Esophagus muscularis mucosa (tissue), 4 donors: ENCODE data around the gene KLHL8. TPM values are rescaled to one million over a fixed set of nuclear protein-coding genes. Genes with fewer than 3 reads are reported as not detected.
A peak's percentile ranks its signal among the peaks of the same experiment; 100 is the strongest.

Experiments
- DNase-seq: peaks from one replicate; pipeline ENCODE4 v3.0.0-alpha.2; 2017; ENCODE audit errors: extremely low spot score
- H3K27ac ChIP-seq, 4 donors: fragments of 200-600 bp; sonication (generic); replicated peaks in 1 of 4; 1 replicate in 3 of 4; 2 replicates in 1 of 4; pipeline ENCODE4 v1.5.1; 2016 to 2019; ENCODE audit warnings: mild to moderate bottlenecking in 1 of 4
- H3K27me3 ChIP-seq, 4 donors: fragments of 200-600 bp; sonication (generic); one replicate each; pipeline versions ENCODE4 v1.5.1 to v1.6.0; 2016 to 2019
- H3K36me3 ChIP-seq, 4 donors: fragments of 200-600 bp; sonication (generic); one replicate each; pipeline ENCODE4 v1.5.1; 2016 to 2019
- H3K4me1 ChIP-seq, 4 donors: fragments of 200-600 bp; sonication (generic); one replicate each; pipeline ENCODE4 v1.5.1; 2016 to 2019
- H3K4me3 ChIP-seq, 4 donors: fragments of 200-600 bp; sonication (generic); 1 replicate in 2 of 4; 2 replicates in 2 of 4; pipeline ENCODE4 v1.5.1; 2016 to 2019; ENCODE audit warnings: mild to moderate bottlenecking in 4 of 4, moderate library complexity in 1 of 4
- H3K9me3 ChIP-seq, 4 donors: fragments of 200-600 bp; sonication (generic); 1 replicate in 3 of 4; 2 replicates in 1 of 4; pipeline ENCODE4 v1.5.1; 2016 to 2019
- EP300 ChIP-seq: sonication (generic); formaldehyde crosslinking; IDR thresholded peaks from one replicate; pipeline ENCODE4 v1.6.1; 2017; ENCODE audit warnings: antibody characterized with exemption
- POLR2A ChIP-seq: fragments of 450-650 bp; IDR thresholded peaks from one replicate; pipeline ENCODE4 v1.6.1; 2017; ENCODE audit warnings: antibody characterized with exemption, moderate library complexity, mild to moderate bottlenecking, low read depth
- POLR2AphosphoS5 ChIP-seq, 2 donors: sonication (generic); formaldehyde crosslinking; IDR thresholded peaks; one replicate each; pipeline ENCODE4 v1.6.1; 2017; ENCODE audit warnings: antibody characterized with exemption in 2 of 2
- WGBS: methylation state at CpG from one replicate; pipeline ENCODE4 v1.1.5; 2018; 5-methylcytosine and 5-hydroxymethylcytosine counted together
- intact Hi-C: fragments of 100-400 bp; cut with DNase I; formaldehyde crosslinking; loops from one replicate; pipeline ENCODE4 v1.15.1; 2023
- total RNA-seq, 4 donors: library from RNA; depleted of rRNA; stranded (reverse); fragments of >200 nt; gene quantifications; one replicate each; pipeline versions ENCODE4 v1.1.0 to v1.2.1, GENCODE V29; 2016
- TF ChIP-seq, protein P1 (sequence below), 3 experiments: fragments of 200-600 bp in 2 of 3; fragments of 450-650 bp in 1 of 3; sonication (generic) in 2 of 3; IDR thresholded peaks; one replicate each; pipeline ENCODE4 v1.5.1; 2017 to 2019; ENCODE audit warnings: antibody characterized with exemption in 3 of 3, mild to moderate bottlenecking in 2 of 3, moderate library complexity in 1 of 3

The KLHL8 gene
- total RNA-seq, 4 donors from 2014 or later, result 7.6 to 18.7 (median 11.7) TPM

DNA sequence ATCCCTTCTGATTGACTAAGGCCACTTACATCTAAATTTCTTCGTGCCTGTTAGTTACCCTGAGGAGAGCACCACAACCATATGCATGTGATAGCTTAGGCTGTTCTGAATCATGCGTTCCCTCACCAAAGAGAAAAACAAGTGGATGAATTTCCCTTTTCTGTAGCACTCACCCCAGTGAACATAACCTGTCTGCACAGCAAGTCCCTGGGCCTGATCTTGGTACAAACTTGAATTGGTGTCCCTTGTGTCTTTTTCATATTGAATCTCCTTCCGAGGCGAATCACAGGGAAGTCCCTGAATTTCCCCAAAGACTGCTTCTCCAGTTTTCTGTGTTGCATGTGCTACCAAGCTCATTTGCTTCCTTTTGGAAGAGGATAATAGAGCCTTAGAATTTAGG is 100.4 kb downstream of the KLHL8 start:
- H3K27ac ChIP-seq, result peak overlapping the region; percentile 82 to 89 (median 86)
- DNase-seq, result no peak
- H3K27me3 ChIP-seq, result no peaks in the 10 kb centered on the region
- H3K4me1 ChIP-seq, result peaks cover 55 to 87% (median 81%) of the 10 kb centered on the region in 4 donors
- no peak for TF ChIP-seq EP300
- TF ChIP-seq POLR2AphosphoS5 (IDR thresholded peaks at IDR 0.05), result no peak
- TF ChIP-seq, protein P1, sequence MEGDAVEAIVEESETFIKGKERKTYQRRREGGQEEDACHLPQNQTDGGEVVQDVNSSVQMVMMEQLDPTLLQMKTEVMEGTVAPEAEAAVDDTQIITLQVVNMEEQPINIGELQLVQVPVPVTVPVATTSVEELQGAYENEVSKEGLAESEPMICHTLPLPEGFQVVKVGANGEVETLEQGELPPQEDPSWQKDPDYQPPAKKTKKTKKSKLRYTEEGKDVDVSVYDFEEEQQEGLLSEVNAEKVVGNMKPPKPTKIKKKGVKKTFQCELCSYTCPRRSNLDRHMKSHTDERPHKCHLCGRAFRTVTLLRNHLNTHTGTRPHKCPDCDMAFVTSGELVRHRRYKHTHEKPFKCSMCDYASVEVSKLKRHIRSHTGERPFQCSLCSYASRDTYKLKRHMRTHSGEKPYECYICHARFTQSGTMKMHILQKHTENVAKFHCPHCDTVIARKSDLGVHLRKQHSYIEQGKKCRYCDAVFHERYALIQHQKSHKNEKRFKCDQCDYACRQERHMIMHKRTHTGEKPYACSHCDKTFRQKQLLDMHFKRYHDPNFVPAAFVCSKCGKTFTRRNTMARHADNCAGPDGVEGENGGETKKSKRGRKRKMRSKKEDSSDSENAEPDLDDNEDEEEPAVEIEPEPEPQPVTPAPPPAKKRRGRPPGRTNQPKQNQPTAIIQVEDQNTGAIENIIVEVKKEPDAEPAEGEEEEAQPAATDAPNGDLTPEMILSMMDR (IDR thresholded peaks at IDR 0.05), result no peak
- no peak for TF ChIP-seq POLR2A
- WGBS, result 51% methylated on average over 4 of the region's 4 CpGs
- H3K9me3 ChIP-seq, result no peaks in the 10 kb centered on the region
- H3K36me3 ChIP-seq, result peaks cover 7 to 62% (median 26%) of the 10 kb centered on the region in 4 donors
- H3K4me3 ChIP-seq, result peak overlapping the region; percentile 38 to 48 (median 46)
- intact Hi-C loops, result loop anchor here (10.0 kb wide), 1 partner anchor 195 kb away; no protein-coding TSS in a partner anchor

DNA sequence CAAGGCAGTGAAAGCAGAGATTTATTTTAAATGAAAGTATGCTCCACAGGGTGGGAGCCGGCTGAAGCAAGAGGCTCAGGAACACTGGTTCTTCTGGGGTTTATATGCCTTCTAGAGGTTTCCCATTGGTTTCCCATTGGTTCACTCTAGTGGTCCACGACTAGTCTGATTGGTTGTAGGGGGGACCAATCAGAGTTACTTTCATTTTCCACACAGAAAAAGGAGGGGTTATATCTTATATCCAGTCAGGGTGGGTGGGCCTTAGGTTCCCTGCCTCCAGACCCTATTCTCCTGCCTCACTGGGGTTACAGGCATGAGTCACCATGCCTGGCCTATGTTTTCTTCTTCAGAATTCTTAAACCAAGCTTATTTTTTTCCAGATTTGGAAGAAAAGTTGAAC is 101.6 kb downstream of the KLHL8 start:
- H3K27ac ChIP-seq, result peak overlapping the region; percentile 82 to 89 (median 86)
- peaks cover 55 to 86% (median 80%) of the 10 kb centered on the region in 4 donors for H3K4me1 ChIP-seq
- H3K36me3 ChIP-seq, result peaks cover 15 to 69% (median 33%) of the 10 kb centered on the region in 4 donors
- no peaks in the 10 kb centered on the region for H3K9me3 ChIP-seq
- H3K4me3 ChIP-seq, result no peak overlapping the region
- intact Hi-C loops, result no loop called here
- DNase-seq, result no peak
- 91% methylated on average over 2 of the region's 2 CpGs for WGBS
- no peaks in the 10 kb centered on the region for H3K27me3 ChIP-seq
- TF ChIP-seq EP300 (no peak), POLR2AphosphoS5 (IDR thresholded peaks at IDR 0.05) (no peak), POLR2A (no peak)
- TF ChIP-seq, protein P1 (IDR thresholded peaks at IDR 0.05), result no peak

DNA sequence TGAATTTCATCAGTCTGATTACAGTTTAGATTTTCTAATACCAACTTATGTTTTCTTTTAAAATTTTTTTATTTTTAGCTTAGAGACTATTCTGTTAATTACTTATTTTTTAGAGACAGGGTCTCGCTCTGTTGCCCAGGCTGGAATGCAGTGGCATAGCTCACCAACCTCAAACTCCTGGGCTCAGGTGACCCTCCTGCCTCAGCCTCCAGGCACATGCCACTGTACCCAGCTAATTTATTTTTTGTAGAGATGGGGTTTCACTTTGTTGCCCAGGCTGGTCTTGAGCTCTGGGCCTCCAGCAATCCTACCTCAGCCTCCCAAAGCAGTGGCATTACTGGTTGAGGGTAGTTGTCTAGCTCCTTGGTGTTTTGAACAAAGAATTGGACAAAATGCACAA is 102.0 kb downstream of the KLHL8 start:
- Histone ChIP-seq H3K9me3 (no peaks in the 10 kb centered on the region), H3K36me3 (peaks cover 15 to 71% (median 34%) of the 10 kb centered on the region in 4 donors), H3K27ac (peak overlapping the region; percentile 82 to 89 (median 86))

DNA sequence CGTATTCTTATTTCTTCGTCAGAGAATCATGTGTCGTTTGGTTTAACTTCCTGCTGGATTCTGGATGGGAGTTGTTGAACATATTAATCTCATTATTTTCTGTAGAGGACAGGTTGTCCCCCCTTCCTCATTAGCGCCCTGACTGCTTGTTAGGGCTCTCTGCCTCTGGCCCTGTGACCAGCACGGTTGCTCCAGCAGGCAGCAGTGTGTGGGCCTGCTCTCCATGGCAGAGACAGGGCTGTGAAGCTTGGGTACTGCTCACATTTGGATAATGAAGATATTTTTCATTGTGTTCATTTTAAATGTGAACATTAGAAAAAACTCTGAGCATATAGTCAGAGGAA is 102.7 kb downstream of the KLHL8 start:
- no peak for DNase-seq
- 60% methylated on average over 5 of the region's 5 CpGs for WGBS
- intact Hi-C loops, result no loop called here
- no peaks in the 10 kb centered on the region for H3K27me3 ChIP-seq
- peak overlapping the region; percentile 82 to 89 (median 86) for H3K27ac ChIP-seq
- no peak overlapping the region for H3K4me3 ChIP-seq
- H3K4me1 ChIP-seq, result peaks cover 49 to 75% (median 70%) of the 10 kb centered on the region in 4 donors
- no peaks in the 10 kb centered on the region for H3K9me3 ChIP-seq
- TF ChIP-seq POLR2AphosphoS5 (IDR thresholded peaks at IDR 0.05) (peak in 1 of 2 donors; percentile 7), EP300 (no peak)
- H3K36me3 ChIP-seq, result peaks cover 15 to 74% (median 38%) of the 10 kb centered on the region in 4 donors

More for the DNA sequence above, 102.0 kb downstream of the KLHL8 start:
- H3K4me3 ChIP-seq, result no peak overlapping the region
- H3K4me1 ChIP-seq, result peaks cover 53 to 82% (median 78%) of the 10 kb centered on the region in 4 donors
- intact Hi-C loops, result no loop called here
- H3K27me3 ChIP-seq, result no peaks in the 10 kb centered on the region
- TF ChIP-seq, protein P1 (IDR thresholded peaks at IDR 0.05), result no peak
- TF ChIP-seq POLR2A, result no peak
- no peak for TF ChIP-seq EP300
- no peak for TF ChIP-seq POLR2AphosphoS5 (IDR thresholded peaks at IDR 0.05)
- WGBS, result 100% methylated on average over 1 of the region's 1 CpG
- no peak for DNase-seq

DNA sequence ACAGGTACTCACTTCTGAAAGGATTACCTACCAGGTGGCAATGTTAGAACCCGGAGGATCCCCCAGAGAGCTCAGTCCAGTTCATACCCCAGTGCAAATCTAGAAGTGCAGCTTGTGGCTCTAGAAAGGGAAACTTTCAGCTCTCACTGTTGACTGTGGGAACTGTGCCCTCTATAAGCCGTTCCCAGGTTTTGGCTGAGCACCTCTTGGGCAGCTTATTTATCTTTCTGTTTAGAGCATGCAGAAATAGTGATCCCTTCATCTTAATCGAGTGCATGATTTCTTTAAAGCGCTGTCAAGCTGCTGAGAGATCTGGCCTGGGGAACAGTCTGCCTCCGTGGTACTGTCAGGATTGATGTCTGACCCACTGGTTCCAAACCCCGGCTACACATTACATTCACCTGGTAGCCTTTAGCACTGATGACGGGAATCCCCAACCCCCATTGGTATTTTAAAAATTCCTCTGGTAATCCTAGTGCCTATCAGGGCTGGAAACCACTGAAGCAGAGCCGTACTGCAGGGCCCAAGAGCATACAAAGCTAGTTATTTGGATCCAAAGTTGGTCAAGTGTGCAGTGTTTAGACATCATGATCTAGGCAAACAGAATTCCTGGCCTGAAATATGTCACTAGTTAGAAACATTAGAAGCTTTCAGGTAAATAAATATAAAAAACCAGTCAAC is 103.2 kb downstream of the KLHL8 start:
- Histone ChIP-seq H3K27ac (peak overlapping the region; percentile 82 to 89 (median 86)), H3K27me3 (no peaks in the 10 kb centered on the region), H3K36me3 (peaks cover 15 to 74% (median 39%) of the 10 kb centered on the region in 4 donors), H3K4me1 (peaks cover 47 to 69% (median 65%) of the 10 kb centered on the region in 4 donors), H3K9me3 (no peaks in the 10 kb centered on the region), H3K4me3 (no peak overlapping the region)
- WGBS, result 63% methylated on average over 8 of the region's 8 CpGs
- TF ChIP-seq EP300 (no peak), POLR2A (no peak), POLR2AphosphoS5 (IDR thresholded peaks at IDR 0.05) (no peak)
- TF ChIP-seq, protein P1 (IDR thresholded peaks at IDR 0.05), result no peak
- DNase-seq, result no peak
- intact Hi-C loops, result no loop called here
